GM12873 (cell line): Measurements from ENCODE around the gene ZDHHC3.
A peak's percentile ranks its signal among the peaks of the same experiment; 100 is the strongest.

Source experiments
- CTCF ChIP-seq: IDR thresholded peaks from 2 replicates; pipeline ENCODE4 v1.5.1; 2012; ENCODE audit warnings: low read depth, mild to moderate bottlenecking, moderate library complexity, low read length, control low read depth; ENCODE audit not compliant: insufficient read depth; ENCODE audit errors: missing control alignments

The ZDHHC3 gene

GRCh38 chr3:44974416-44974815, 1.6 kb downstream of the ZDHHC3 start:
- no peak for TF ChIP-seq CTCF

- TF ChIP-seq CTCF: no peak
Observed at GRCh38 chr3:44970926-44971490, 5.0 kb downstream of the ZDHHC3 start.

GRCh38 chr3:44969828-44970179, 6.2 kb downstream of the ZDHHC3 start:
- TF ChIP-seq CTCF: no peak

GRCh38 chr3:44969154-44969827, 6.7 kb downstream of the ZDHHC3 start:
- TF ChIP-seq CTCF: peak; percentile 18

- no peak for TF ChIP-seq CTCF
Observed at GRCh38 chr3:44968447-44968858, 7.5 kb downstream of the ZDHHC3 start.

GRCh38 chr3:44966795-44967278, 9.1 kb downstream of the ZDHHC3 start:
- no peak for TF ChIP-seq CTCF

- no peak for TF ChIP-seq CTCF
Observed at GRCh38 chr3:44965165-44965564, 10.8 kb downstream of the ZDHHC3 start.
